ENCODE results near the gene CMTM8. TPM values are rescaled to one million over a fixed set of nuclear protein-coding genes. Genes with fewer than 3 reads are reported as not detected.

The CMTM8 gene
- total and polyA plus RNA-seq, 2 of the 8 experiments (the other 6 are each of a cell fraction or from before 2014, with no cell fraction given), result 10.5 to 22.4 TPM

GRCh38 chr3:32316319-32316718, 77.8 kb downstream of the CMTM8 start (continued):
- TF ChIP-seq KDM1A (IDR thresholded peaks at IDR 0.05; ENCODE audit: borderline replicate concordance, low read length), result no peak
